HG02759 (cell line): ENCODE measurements around the gene C12orf75.
"Not testable (repeated sequence)": the region's sequence is repeated elsewhere in the genome, so short reads cannot be mapped to it uniquely, and the experiment has no call there.

Experiments
- ATAC-seq: cut with Tn5 transposase; IDR thresholded peaks from one replicate; pipeline ENCODE4 v1.9.1; 2021; ENCODE audit warnings: mild to moderate bottlenecking, moderate library complexity; ENCODE audit not compliant: unreplicated experiment

C12orf75 gene

GRCh38 chr12:105334582-105334981 lies 4.1 kb downstream of the C12orf75 start:
- ATAC-seq, result no peak

- ATAC-seq, result no peak
Observed at GRCh38 chr12:105335856-105336255, 5.4 kb downstream of the C12orf75 start.

GRCh38 chr12:105336411-105336810 lies 5.9 kb downstream of the C12orf75 start:
- no peak for ATAC-seq

GRCh38 chr12:105337391-105337790 lies 6.9 kb downstream of the C12orf75 start:
- no peak for ATAC-seq

- ATAC-seq, result no peak
Observed at GRCh38 chr12:105338966-105339365, 8.5 kb downstream of the C12orf75 start.

GRCh38 chr12:105341010-105341409 lies 10.5 kb downstream of the C12orf75 start:
- no peak for ATAC-seq

GRCh38 chr12:105341620-105342019 lies 11.1 kb downstream of the C12orf75 start:
- ATAC-seq, result not testable (repeated sequence)

- no peak for ATAC-seq
Observed at GRCh38 chr12:105342464-105342863, 12.0 kb downstream of the C12orf75 start.

- no peak for ATAC-seq
Observed at GRCh38 chr12:105343836-105344235, 13.3 kb downstream of the C12orf75 start.

GRCh38 chr12:105347499-105347898 lies 17.0 kb downstream of the C12orf75 start:
- no peak for ATAC-seq

- no peak for ATAC-seq
Observed at GRCh38 chr12:105348142-105348541, 17.7 kb downstream of the C12orf75 start.

- ATAC-seq, result no peak
Observed at GRCh38 chr12:105348561-105348960, 18.1 kb downstream of the C12orf75 start.

GRCh38 chr12:105349138-105349537 lies 18.6 kb downstream of the C12orf75 start:
- no peak for ATAC-seq

- ATAC-seq, result peak; percentile 62
Observed at GRCh38 chr12:105351523-105351922, 21.0 kb downstream of the C12orf75 start.

GRCh38 chr12:105352052-105352451 lies 21.6 kb downstream of the C12orf75 start:
- ATAC-seq, result peak; percentile 88

GRCh38 chr12:105352940-105353635 lies 22.6 kb downstream of the C12orf75 start:
- no peak for ATAC-seq

GRCh38 chr12:105355752-105356151 lies 25.3 kb downstream of the C12orf75 start:
- ATAC-seq, result no peak

- peak; percentile 70 for ATAC-seq
Observed at GRCh38 chr12:105357162-105357691, 26.7 kb downstream of the C12orf75 start.

- peak; percentile 41 for ATAC-seq
Observed at GRCh38 chr12:105358789-105359188, 28.3 kb downstream of the C12orf75 start.

- ATAC-seq, result no peak
Observed at GRCh38 chr12:105359856-105360255, 29.4 kb downstream of the C12orf75 start.

GRCh38 chr12:105363890-105364289 lies 33.4 kb downstream of the C12orf75 start:
- ATAC-seq, result no peak

- no peak for ATAC-seq
Observed at GRCh38 chr12:105365231-105365630, 34.7 kb downstream of the C12orf75 start.
